ENCODE measurements around the gene CCL21. TPM values are rescaled to one million over a fixed set of nuclear protein-coding genes. Genes with fewer than 3 reads are reported as not detected.
A peak's percentile ranks its signal among the peaks of the same experiment; 100 is the strongest.
"Not testable (repeated sequence)": the region's sequence is repeated elsewhere in the genome, so short reads cannot be mapped to it uniquely, and the experiment has no call there.

Gene CCL21, protein sequence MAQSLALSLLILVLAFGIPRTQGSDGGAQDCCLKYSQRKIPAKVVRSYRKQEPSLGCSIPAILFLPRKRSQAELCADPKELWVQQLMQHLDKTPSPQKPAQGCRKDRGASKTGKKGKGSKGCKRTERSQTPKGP
- not detected for total RNA-seq

GRCh38 chr9:34710023-34710422 lies at the start of gene CCL21:
TSS of gene CCL21 (minus strand) at chr9:34710136. CDS start at chr9:34710066, 70 bp downstream.
- no peaks in the 10 kb centered on the region for H3K9me3 Mint-ChIP-seq
- H3K36me3 Mint-ChIP-seq (ENCODE audit: low read depth), result no peaks in the 10 kb centered on the region
- no peaks in the 10 kb centered on the region for H3K4me1 Mint-ChIP-seq
- H3K4me3 Mint-ChIP-seq, result no peak within 1 kb of the TSS
- no peak for ATAC-seq (replicated peaks)
- peaks cover 9% of the 10 kb centered on the region for H3K27me3 Mint-ChIP-seq
- H3K27ac Mint-ChIP-seq, result no peak within 1 kb of the TSS

DNA sequence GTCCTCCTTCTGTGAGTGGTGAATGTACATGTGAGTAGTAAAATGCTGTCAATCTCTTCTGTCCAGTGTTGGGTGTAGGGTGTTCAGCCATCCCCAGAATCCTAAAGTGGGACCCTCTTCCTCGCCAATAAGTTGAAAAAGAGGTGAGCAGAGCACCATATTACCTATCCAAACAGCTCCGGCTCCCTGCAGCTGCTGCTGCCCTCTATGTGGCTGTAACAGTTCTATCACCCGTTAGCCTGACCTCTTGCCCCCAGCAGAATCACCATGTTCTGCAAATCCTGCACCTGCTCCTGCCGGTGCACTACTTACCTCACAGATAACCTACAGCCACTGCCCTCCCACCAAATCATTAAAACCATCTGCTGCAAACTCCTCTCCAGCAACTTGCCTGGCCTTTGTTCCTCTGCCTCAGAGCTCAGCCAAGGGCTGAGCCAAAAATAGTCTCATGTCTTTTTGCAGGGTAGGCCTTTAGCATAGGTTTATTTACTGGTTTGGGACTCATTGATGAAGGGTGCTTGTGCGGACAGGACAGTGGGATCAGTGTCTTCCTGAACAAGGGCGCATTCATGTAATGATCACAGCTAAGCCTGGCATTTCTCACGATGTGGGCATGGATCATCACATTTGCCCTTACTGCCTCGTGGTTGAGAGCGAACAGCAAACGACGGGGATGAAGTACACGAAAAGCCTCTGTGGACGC lies 49.6 kb upstream of the CCL21 start:
- H3K27ac Mint-ChIP-seq, result no peak overlapping the region
- ATAC-seq (replicated peaks), result no peak
- H3K36me3 Mint-ChIP-seq (ENCODE audit: low read depth), result no peaks in the 10 kb centered on the region

DNA sequence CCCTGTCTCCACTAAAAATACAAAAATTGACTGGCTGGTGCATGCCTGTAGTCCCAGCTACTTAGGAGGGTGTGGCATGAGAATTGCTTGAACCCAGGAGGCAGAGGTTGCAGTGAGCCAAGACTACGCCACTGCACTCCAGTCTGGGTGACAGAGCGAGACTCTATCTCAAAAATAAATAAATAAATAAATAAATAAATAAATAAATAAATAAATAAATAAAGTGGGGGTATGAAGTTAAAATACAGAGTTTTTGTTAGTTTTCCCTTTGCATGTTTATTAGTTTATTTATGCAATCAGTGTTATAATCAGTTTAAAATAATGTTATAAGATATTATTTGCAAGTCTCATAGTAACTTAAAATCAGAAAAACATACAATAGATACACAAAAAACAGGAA lies 40.4 kb upstream of the CCL21 start:
- peaks cover 27% of the 10 kb centered on the region for H3K27me3 Mint-ChIP-seq
- not testable (repeated sequence) for H3K36me3 Mint-ChIP-seq (ENCODE audit: low read depth); H3K4me3 Mint-ChIP-seq; H3K9me3 Mint-ChIP-seq; ATAC-seq (replicated peaks); H3K27ac Mint-ChIP-seq; H3K4me1 Mint-ChIP-seq

More for the DNA sequence above, 49.6 kb upstream of the CCL21 start:
- Mint-ChIP-seq H3K4me1 (peaks cover 2% of the 10 kb centered on the region), H3K4me3 (no peak overlapping the region), H3K27me3 (peaks cover 26% of the 10 kb centered on the region), H3K9me3 (no peaks in the 10 kb centered on the region)

DNA sequence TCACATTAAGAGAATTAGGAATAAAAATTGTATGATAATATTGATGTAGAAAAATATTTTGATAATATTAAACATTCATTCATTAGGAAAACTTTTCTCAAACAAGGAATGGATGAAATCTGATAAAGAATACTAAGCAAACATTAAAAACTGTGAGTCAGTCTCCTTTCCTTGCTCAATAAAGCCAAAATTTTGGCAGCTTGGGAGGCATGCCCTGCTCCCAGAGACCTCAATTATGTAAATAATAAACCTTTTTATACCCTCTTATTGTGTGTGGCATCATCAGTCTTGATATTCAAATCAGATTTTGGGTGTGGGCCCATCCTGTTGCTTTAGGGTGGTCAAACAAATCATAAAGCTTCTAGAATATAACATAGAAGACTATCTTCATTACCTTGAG lies 36.6 kb upstream of the CCL21 start:
- no peak for ATAC-seq (replicated peaks)
- Mint-ChIP-seq H3K36me3 (ENCODE audit: low read depth) (no peaks in the 10 kb centered on the region), H3K27ac (no peak overlapping the region), H3K4me3 (no peak overlapping the region), H3K4me1 (no peaks in the 10 kb centered on the region), H3K27me3 (peaks cover 34% of the 10 kb centered on the region), H3K9me3 (peaks cover 4% of the 10 kb centered on the region)

- peaks cover 4% of the 10 kb centered on the region for H3K9me3 Mint-ChIP-seq
- no peaks in the 10 kb centered on the region for H3K4me1 Mint-ChIP-seq
- no peaks in the 10 kb centered on the region for H3K36me3 Mint-ChIP-seq (ENCODE audit: low read depth)
- peaks cover 27% of the 10 kb centered on the region for H3K27me3 Mint-ChIP-seq
- no peak overlapping the region for H3K4me3 Mint-ChIP-seq
- peak; percentile 44 for ATAC-seq (replicated peaks)
- no peak overlapping the region for H3K27ac Mint-ChIP-seq
Measured at GRCh38 chr9:34744295-34745221, 34.6 kb upstream of the CCL21 start.

GRCh38 chr9:34742710-34743109 lies 32.8 kb upstream of the CCL21 start:
- H3K9me3 Mint-ChIP-seq, result peaks cover 4% of the 10 kb centered on the region
- no peak overlapping the region for H3K27ac Mint-ChIP-seq
- H3K36me3 Mint-ChIP-seq (ENCODE audit: low read depth), result no peaks in the 10 kb centered on the region
- no peak for ATAC-seq (replicated peaks)
- no peak overlapping the region for H3K4me3 Mint-ChIP-seq
- no peaks in the 10 kb centered on the region for H3K4me1 Mint-ChIP-seq
- H3K27me3 Mint-ChIP-seq, result peaks cover 23% of the 10 kb centered on the region

- no peaks in the 10 kb centered on the region for H3K9me3 Mint-ChIP-seq
- no peaks in the 10 kb centered on the region for H3K36me3 Mint-ChIP-seq (ENCODE audit: low read depth)
- no peak overlapping the region for H3K27ac Mint-ChIP-seq
- H3K27me3 Mint-ChIP-seq, result peaks cover 18% of the 10 kb centered on the region
- H3K4me3 Mint-ChIP-seq, result no peak overlapping the region
- no peaks in the 10 kb centered on the region for H3K4me1 Mint-ChIP-seq
- ATAC-seq (replicated peaks), result no peak
Measured at GRCh38 chr9:34741628-34742027, 31.7 kb upstream of the CCL21 start.

DNA sequence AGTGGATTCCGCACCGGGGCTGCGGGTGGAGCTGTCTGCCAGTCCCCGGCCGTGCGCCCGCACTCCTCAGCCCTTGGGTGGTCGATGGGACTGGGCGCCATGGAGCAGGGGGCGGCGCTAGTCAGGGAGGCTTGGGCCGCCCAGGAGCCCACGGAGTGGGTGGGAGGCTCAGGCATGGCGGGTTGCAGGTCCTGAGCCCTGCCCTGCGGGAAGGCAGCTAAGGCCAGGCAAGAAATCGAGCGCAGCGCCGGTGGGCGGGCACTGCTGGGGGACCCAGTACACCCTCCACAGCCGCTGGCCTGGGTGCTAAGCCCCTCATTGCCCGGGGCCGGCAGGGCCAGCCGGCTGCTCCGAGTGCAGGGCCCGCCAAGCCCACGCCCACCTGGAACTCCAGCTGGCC lies 30.2 kb upstream of the CCL21 start:
- not testable (repeated sequence) for H3K4me1 Mint-ChIP-seq; H3K27ac Mint-ChIP-seq; H3K36me3 Mint-ChIP-seq (ENCODE audit: low read depth); ATAC-seq (replicated peaks); H3K9me3 Mint-ChIP-seq; H3K4me3 Mint-ChIP-seq
- H3K27me3 Mint-ChIP-seq, result peaks cover 15% of the 10 kb centered on the region

- no peak overlapping the region for H3K4me3 Mint-ChIP-seq
- no peak overlapping the region for H3K27ac Mint-ChIP-seq
- H3K4me1 Mint-ChIP-seq, result no peaks in the 10 kb centered on the region
- peaks cover 11% of the 10 kb centered on the region for H3K27me3 Mint-ChIP-seq
- H3K9me3 Mint-ChIP-seq, result no peaks in the 10 kb centered on the region
- no peak for ATAC-seq (replicated peaks)
- H3K36me3 Mint-ChIP-seq (ENCODE audit: low read depth), result no peaks in the 10 kb centered on the region
Measured at GRCh38 chr9:34737677-34738260, 27.8 kb upstream of the CCL21 start.

GRCh38 chr9:34734720-34735119 lies 24.8 kb upstream of the CCL21 start:
- H3K4me3 Mint-ChIP-seq, result no peak overlapping the region
- H3K4me1 Mint-ChIP-seq, result no peaks in the 10 kb centered on the region
- H3K36me3 Mint-ChIP-seq (ENCODE audit: low read depth), result no peaks in the 10 kb centered on the region
- H3K27me3 Mint-ChIP-seq, result peaks cover 8% of the 10 kb centered on the region
- no peak for ATAC-seq (replicated peaks)
- no peak overlapping the region for H3K27ac Mint-ChIP-seq
- no peaks in the 10 kb centered on the region for H3K9me3 Mint-ChIP-seq

DNA sequence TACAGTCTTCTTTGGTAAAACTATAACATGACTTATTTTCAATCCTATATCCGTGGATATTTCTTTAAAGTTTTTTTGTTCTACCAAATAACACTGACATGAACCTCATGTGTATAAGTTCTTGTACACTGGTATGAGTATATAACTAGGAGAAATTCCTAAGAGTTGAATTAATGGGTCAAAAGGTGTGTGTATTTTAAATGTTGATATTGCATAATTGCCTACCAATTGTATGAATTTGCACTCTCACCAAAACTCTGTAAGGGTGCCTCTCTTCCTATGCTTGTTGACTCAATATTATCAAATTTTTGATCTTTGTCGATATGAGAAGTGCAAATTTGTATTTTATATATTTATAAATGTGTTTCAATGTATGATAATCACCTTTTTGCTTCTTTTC lies 22.9 kb upstream of the CCL21 start:
- Mint-ChIP-seq H3K9me3 (no peaks in the 10 kb centered on the region), H3K27ac (no peak overlapping the region), H3K36me3 (ENCODE audit: low read depth) (no peaks in the 10 kb centered on the region), H3K4me3 (no peak overlapping the region), H3K4me1 (no peaks in the 10 kb centered on the region), H3K27me3 (peaks cover 3% of the 10 kb centered on the region)
- ATAC-seq (replicated peaks), result no peak

GRCh38 chr9:34732478-34732877 lies 22.5 kb upstream of the CCL21 start:
- H3K27me3 Mint-ChIP-seq, result no peaks in the 10 kb centered on the region
- H3K9me3 Mint-ChIP-seq, result no peaks in the 10 kb centered on the region
- no peaks in the 10 kb centered on the region for H3K4me1 Mint-ChIP-seq
- H3K36me3 Mint-ChIP-seq (ENCODE audit: low read depth), result no peaks in the 10 kb centered on the region
- no peak for ATAC-seq (replicated peaks)
- H3K4me3 Mint-ChIP-seq, result no peak overlapping the region
- no peak overlapping the region for H3K27ac Mint-ChIP-seq

DNA sequence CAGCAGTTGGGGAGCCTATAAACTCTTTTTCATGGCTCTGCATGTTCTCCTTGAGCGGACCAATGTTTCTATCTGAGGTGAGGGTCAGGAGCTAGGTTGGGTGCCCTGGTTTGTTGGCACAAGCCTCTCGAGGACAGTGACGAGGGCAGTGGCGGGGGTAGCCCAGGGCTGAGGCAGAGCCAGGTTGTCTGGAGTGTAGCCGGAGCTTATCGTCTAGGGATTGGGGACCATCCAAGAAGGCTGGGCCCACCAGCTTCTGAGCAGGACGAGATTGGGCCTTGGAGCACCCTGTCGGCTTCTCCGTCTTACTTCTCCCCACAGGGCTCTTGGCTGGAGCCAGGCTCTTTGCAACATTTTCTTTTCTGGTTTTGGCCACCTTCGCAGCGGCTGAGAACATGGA lies 13.2 kb upstream of the CCL21 start:
- ATAC-seq (replicated peaks), result no peak
- Mint-ChIP-seq H3K27me3 (peaks cover 6% of the 10 kb centered on the region), H3K36me3 (ENCODE audit: low read depth) (no peaks in the 10 kb centered on the region)

DNA sequence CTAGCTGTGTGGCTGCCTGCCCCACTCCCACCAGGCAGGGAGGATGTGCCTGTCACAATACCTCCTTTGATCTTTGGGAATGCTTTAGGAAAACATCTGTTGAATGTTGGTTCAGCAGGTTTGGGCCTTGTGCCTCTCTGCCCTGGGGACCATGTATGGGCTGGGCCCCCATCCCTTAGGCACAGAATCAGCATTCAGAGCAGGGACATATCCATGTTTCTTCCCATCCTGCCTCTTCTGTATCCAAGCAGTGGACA lies 9.8 kb upstream of the CCL21 start:
- not testable (repeated sequence) for H3K9me3 Mint-ChIP-seq; ATAC-seq (replicated peaks); H3K36me3 Mint-ChIP-seq (ENCODE audit: low read depth); H3K4me1 Mint-ChIP-seq; H3K4me3 Mint-ChIP-seq; H3K27ac Mint-ChIP-seq
- peaks cover 10% of the 10 kb centered on the region for H3K27me3 Mint-ChIP-seq

More for the DNA sequence above, 13.2 kb upstream of the CCL21 start:
- Mint-ChIP-seq H3K9me3 (no peaks in the 10 kb centered on the region), H3K4me1 (no peaks in the 10 kb centered on the region), H3K27ac (no peak overlapping the region), H3K4me3 (no peak overlapping the region)

Data from activated T-helper 17 cell treated with anti-CD3 and anti-CD28 coated beads, Interleukin-2, amount 50 U/mL, for 72 hours (primary cell).